Neuronal stem cell (in vitro differentiated cells): ENCODE measurements around the gene ST6GAL1.

Source experiments
- DNase-seq: peaks from one replicate; pipeline ENCODE4 v3.0.0-alpha.2; 2013; ENCODE audit warnings: low spot score
- H2AFZ ChIP-seq: one replicate; pipeline ENCODE4 v1.6.1; 2013; ENCODE audit warnings: mild to moderate bottlenecking, low read length, inconsistent platforms
- H2AK5ac ChIP-seq: 2 replicates; pipeline ENCODE4 v1.6.1; 2013; ENCODE audit warnings: low read depth, mild to moderate bottlenecking, inconsistent platforms, low read length, moderate library complexity, mixed read lengths
- H2BK120ac ChIP-seq: 2 replicates; pipeline ENCODE4 v1.6.1; 2013; ENCODE audit warnings: low read depth, mild to moderate bottlenecking, inconsistent platforms, low read length, moderate library complexity, mixed read lengths
- H2BK12ac ChIP-seq: one replicate; pipeline ENCODE4 v1.6.1; 2013; ENCODE audit warnings: low read length, inconsistent platforms
- H2BK15ac ChIP-seq: 2 replicates; pipeline ENCODE4 v1.6.1; 2013; ENCODE audit warnings: mild to moderate bottlenecking, low read length, inconsistent platforms, mixed read lengths
- H2BK5ac ChIP-seq: one replicate; pipeline ENCODE4 v1.6.1; 2013; ENCODE audit warnings: inconsistent platforms, mild to moderate bottlenecking, low read length, moderate library complexity
- H3K14ac ChIP-seq: one replicate; pipeline ENCODE4 v1.6.1; 2013; ENCODE audit warnings: low read length, inconsistent platforms
- H3K18ac ChIP-seq: 2 replicates; pipeline ENCODE4 v1.6.1; 2013; ENCODE audit warnings: low read length, inconsistent platforms
- H3K23ac ChIP-seq: 2 replicates; pipeline ENCODE4 v1.6.1; 2013; ENCODE audit warnings: low read depth, mild to moderate bottlenecking, mixed read lengths, low read length, inconsistent platforms; ENCODE audit not compliant: poor library complexity
- H3K27ac ChIP-seq: replicated peaks from 3 replicates; pipeline ENCODE4 v1.5.1; 2013; ENCODE audit warnings: low read length, inconsistent platforms
- H3K27me3 ChIP-seq, 3 experiments: 2 replicates each; pipeline ENCODE4 v1.6.1; 2013; ENCODE audit warnings: low read length in 3 of 3, mild to moderate bottlenecking in 2 of 3, inconsistent platforms in 1 of 3, low read depth in 1 of 3, mixed read lengths in 1 of 3, moderate library complexity in 1 of 3; ENCODE audit not compliant: control insufficient read depth in 3 of 3, insufficient read depth in 3 of 3
- H3K36me3 ChIP-seq, 2 donors: replicated peaks in 1 of 2; 2 replicates each; pipeline ENCODE4 v1.6.1; 2013; ENCODE audit warnings: low read length in 2 of 2; ENCODE audit not compliant: control insufficient read depth in 2 of 2, insufficient read depth in 2 of 2
- H3K4ac ChIP-seq: 2 replicates; pipeline ENCODE4 v1.6.1; 2013; ENCODE audit warnings: inconsistent platforms, mild to moderate bottlenecking, low read length, moderate library complexity
- H3K4me1 ChIP-seq, 2 donors: 1 replicate in 1 of 2; 2 replicates in 1 of 2; pipeline ENCODE4 v1.6.1; 2013; ENCODE audit warnings: low read length in 2 of 2, low read depth in 1 of 2; ENCODE audit not compliant: control insufficient read depth in 2 of 2, insufficient read depth in 1 of 2
- H3K4me2 ChIP-seq: one replicate; pipeline ENCODE4 v1.6.1; 2013; ENCODE audit warnings: mild to moderate bottlenecking, low read length, inconsistent platforms; ENCODE audit not compliant: insufficient read depth, poor library complexity, severe bottlenecking
- H3K4me3 ChIP-seq, 2 donors: 2 replicates each; pipeline ENCODE4 v1.5.1; 2013; ENCODE audit warnings: low read length in 2 of 2, mild to moderate bottlenecking in 2 of 2, inconsistent platforms in 1 of 2, moderate library complexity in 1 of 2
- H3K79me1 ChIP-seq: one replicate; pipeline ENCODE4 v1.6.1; 2013; ENCODE audit warnings: low read depth, mild to moderate bottlenecking, inconsistent platforms, low read length, moderate library complexity
- H3K9ac ChIP-seq: one replicate; pipeline ENCODE4 v1.6.1; 2013; ENCODE audit warnings: mild to moderate bottlenecking, low read depth, low read length, inconsistent platforms; ENCODE audit not compliant: poor library complexity
- H3K9me3 ChIP-seq, 2 donors: replicated peaks in 1 of 2; 2 replicates each; pipeline versions ENCODE3 to v1.6.1; 2013; ENCODE audit warnings: low read length in 2 of 2, mild to moderate bottlenecking in 2 of 2, inconsistent platforms in 1 of 2, low read depth in 1 of 2, mixed read lengths in 1 of 2, moderate library complexity in 1 of 2; ENCODE audit not compliant: control insufficient read depth in 2 of 2, insufficient read depth in 1 of 2
- H4K8ac ChIP-seq: one replicate; pipeline ENCODE4 v1.6.1; 2013; ENCODE audit warnings: low read depth, mild to moderate bottlenecking, inconsistent platforms, low read length, moderate library complexity
- H4K91ac ChIP-seq: one replicate; pipeline ENCODE4 v1.6.1; 2013; ENCODE audit warnings: low read length, low read depth, mild to moderate bottlenecking, inconsistent platforms; ENCODE audit not compliant: poor library complexity
- WGBS, 2 donors: extraction: QIAGEN DNeasy Blood & Tissue Kit; methylation state at CpG; one replicate each; pipeline ENCODE4 v1.1.7; 2013; ENCODE audit warnings: missing lambda C conversion rate in 2 of 2, mixed read lengths in 1 of 2; ENCODE audit not compliant: insufficient read length in 2 of 2, insufficient replicate concordance in 1 of 2; ENCODE audit errors: extremely low coverage in 2 of 2; 5-methylcytosine and 5-hydroxymethylcytosine counted together

Gene ST6GAL1

GRCh38 chr3:187104933-187105332 is 174.6 kb downstream of the ST6GAL1 start:
- H3K23ac ChIP-seq, result no peak overlapping the region
- no peak overlapping the region for H3K4ac ChIP-seq
- H4K91ac ChIP-seq, result no peak overlapping the region
- H3K4me1 ChIP-seq, result no peaks in the 10 kb centered on the region
- no peak overlapping the region for H3K27ac ChIP-seq
- no peak overlapping the region for H2AFZ ChIP-seq
- no peak overlapping the region for H2BK5ac ChIP-seq
- no peak overlapping the region for H3K9ac ChIP-seq
- no CpG with 5 or more reads among the region's 7 CpGs for WGBS, 2 donors
- H2AK5ac ChIP-seq, result no peak overlapping the region
- no peak for DNase-seq
- H2BK12ac ChIP-seq, result no peak overlapping the region
- no peaks in the 10 kb centered on the region for H3K36me3 ChIP-seq
- no peaks in the 10 kb centered on the region for H3K27me3 ChIP-seq
- no peak overlapping the region for H3K18ac ChIP-seq
- no peak overlapping the region for H2BK15ac ChIP-seq
- H3K79me1 ChIP-seq, result no peaks in the 10 kb centered on the region
- H3K14ac ChIP-seq, result no peak overlapping the region
- H4K8ac ChIP-seq, result no peak overlapping the region
- no peaks in the 10 kb centered on the region for H3K9me3 ChIP-seq
- no peak overlapping the region for H2BK120ac ChIP-seq
- no peak overlapping the region for H3K4me2 ChIP-seq
- H3K4me3 ChIP-seq, result no peak overlapping the region

GRCh38 chr3:187105700-187106099 is 175.4 kb downstream of the ST6GAL1 start:
- Histone ChIP-seq H3K18ac (no peak overlapping the region), H2BK120ac (no peak overlapping the region), H3K27ac (no peak overlapping the region), H3K4me1 (no peaks in the 10 kb centered on the region), H3K9ac (no peak overlapping the region), H3K4me2 (no peak overlapping the region), H4K8ac (no peak overlapping the region), H3K4me3 (no peak overlapping the region), H2AFZ (no peak overlapping the region), H2AK5ac (no peak overlapping the region), H3K4ac (no peak overlapping the region), H2BK12ac (no peak overlapping the region), H2BK5ac (no peak overlapping the region), H3K14ac (no peak overlapping the region), H3K27me3 (no peaks in the 10 kb centered on the region), H3K9me3 (no peaks in the 10 kb centered on the region), H3K36me3 (peaks cover 0 to 2% of the 10 kb centered on the region in 2 donors), H2BK15ac (no peak overlapping the region), H3K79me1 (no peaks in the 10 kb centered on the region), H4K91ac (no peak overlapping the region), H3K23ac (no peak overlapping the region)
- DNase-seq, result no peak
- no CpG with 5 or more reads among the region's 3 CpGs for WGBS, 2 donors

- Histone ChIP-seq H2BK120ac (no peak overlapping the region), H3K14ac (no peak overlapping the region), H3K27ac (no peak overlapping the region), H3K4me2 (no peak overlapping the region), H2BK5ac (no peak overlapping the region), H4K91ac (no peak overlapping the region), H3K23ac (no peak overlapping the region), H3K79me1 (no peaks in the 10 kb centered on the region), H2BK12ac (no peak overlapping the region), H3K36me3 (peaks cover 0 to 2% of the 10 kb centered on the region in 2 donors), H3K27me3 (no peaks in the 10 kb centered on the region), H3K9me3 (no peaks in the 10 kb centered on the region), H3K4me3 (no peak overlapping the region), H3K18ac (no peak overlapping the region), H2AFZ (no peak overlapping the region), H4K8ac (no peak overlapping the region), H3K9ac (no peak overlapping the region), H2BK15ac (no peak overlapping the region), H2AK5ac (no peak overlapping the region), H3K4me1 (no peaks in the 10 kb centered on the region), H3K4ac (no peak overlapping the region)
- WGBS, 2 donors, result no CpG with 5 or more reads among the region's 3 CpGs
- DNase-seq, result no peak
Observed at GRCh38 chr3:187107989-187108388, 177.7 kb downstream of the ST6GAL1 start.

GRCh38 chr3:187110156-187110555 is 179.8 kb downstream of the ST6GAL1 start:
- H3K36me3 ChIP-seq, result peaks cover 0 to 2% of the 10 kb centered on the region in 2 donors
- no peaks in the 10 kb centered on the region for H3K4me1 ChIP-seq
- H2AK5ac ChIP-seq, result no peak overlapping the region
- H2BK120ac ChIP-seq, result no peak overlapping the region
- no peak overlapping the region for H3K23ac ChIP-seq
- H3K9ac ChIP-seq, result no peak overlapping the region
- H4K8ac ChIP-seq, result no peak overlapping the region
- no peaks in the 10 kb centered on the region for H3K9me3 ChIP-seq
- no peak overlapping the region for H2BK5ac ChIP-seq
- H3K4ac ChIP-seq, result no peak overlapping the region
- H3K4me2 ChIP-seq, result no peak overlapping the region
- no peak overlapping the region for H3K14ac ChIP-seq
- H2BK12ac ChIP-seq, result no peak overlapping the region
- H3K4me3 ChIP-seq, result no peak overlapping the region
- no peaks in the 10 kb centered on the region for H3K79me1 ChIP-seq
- H4K91ac ChIP-seq, result no peak overlapping the region
- H3K27ac ChIP-seq, result no peak overlapping the region
- no peak overlapping the region for H2BK15ac ChIP-seq
- H2AFZ ChIP-seq, result no peak overlapping the region
- DNase-seq, result no peak
- H3K18ac ChIP-seq, result no peak overlapping the region
- no CpG with 5 or more reads among the region's 1 CpG for WGBS, 2 donors
- no peaks in the 10 kb centered on the region for H3K27me3 ChIP-seq
